ENCODE results near the gene NGB. TPM values are rescaled to one million over a fixed set of nuclear protein-coding genes. Genes with fewer than 3 reads are reported as not detected.

NGB gene
- total RNA-seq, 4 donors from 2014 or later, result not detected

GRCh38 chr14:77243853-77244252 lies 27.2 kb downstream of the NGB start:
- no peak for TF ChIP-seq CTCF (IDR thresholded peaks at IDR 0.05; ENCODE audit: low read depth)

GRCh38 chr14:77242752-77243151 lies 28.3 kb downstream of the NGB start:
- no peak for TF ChIP-seq CTCF (IDR thresholded peaks at IDR 0.05; ENCODE audit: low read depth)

- TF ChIP-seq CTCF (IDR thresholded peaks at IDR 0.05; ENCODE audit: low read depth), result no peak
Observed at GRCh38 chr14:77241955-77242354, 29.1 kb downstream of the NGB start.

GRCh38 chr14:77240336-77240915 lies 30.6 kb downstream of the NGB start:
- no peak for TF ChIP-seq CTCF (IDR thresholded peaks at IDR 0.05; ENCODE audit: low read depth)

- TF ChIP-seq CTCF (IDR thresholded peaks at IDR 0.05; ENCODE audit: low read depth), result no peak
Observed at GRCh38 chr14:77239412-77239811, 31.6 kb downstream of the NGB start.

GRCh38 chr14:77238996-77239395 lies 32.0 kb downstream of the NGB start:
- no peak for TF ChIP-seq CTCF (IDR thresholded peaks at IDR 0.05; ENCODE audit: low read depth)

GRCh38 chr14:77238356-77238755 lies 32.6 kb downstream of the NGB start:
- TF ChIP-seq CTCF (IDR thresholded peaks at IDR 0.05; ENCODE audit: low read depth), result no peak

Data from subcutaneous adipose tissue (tissue), 4 donors.